ENCODE data around the gene EPB41L5.

Gene EPB41L5

DNA sequence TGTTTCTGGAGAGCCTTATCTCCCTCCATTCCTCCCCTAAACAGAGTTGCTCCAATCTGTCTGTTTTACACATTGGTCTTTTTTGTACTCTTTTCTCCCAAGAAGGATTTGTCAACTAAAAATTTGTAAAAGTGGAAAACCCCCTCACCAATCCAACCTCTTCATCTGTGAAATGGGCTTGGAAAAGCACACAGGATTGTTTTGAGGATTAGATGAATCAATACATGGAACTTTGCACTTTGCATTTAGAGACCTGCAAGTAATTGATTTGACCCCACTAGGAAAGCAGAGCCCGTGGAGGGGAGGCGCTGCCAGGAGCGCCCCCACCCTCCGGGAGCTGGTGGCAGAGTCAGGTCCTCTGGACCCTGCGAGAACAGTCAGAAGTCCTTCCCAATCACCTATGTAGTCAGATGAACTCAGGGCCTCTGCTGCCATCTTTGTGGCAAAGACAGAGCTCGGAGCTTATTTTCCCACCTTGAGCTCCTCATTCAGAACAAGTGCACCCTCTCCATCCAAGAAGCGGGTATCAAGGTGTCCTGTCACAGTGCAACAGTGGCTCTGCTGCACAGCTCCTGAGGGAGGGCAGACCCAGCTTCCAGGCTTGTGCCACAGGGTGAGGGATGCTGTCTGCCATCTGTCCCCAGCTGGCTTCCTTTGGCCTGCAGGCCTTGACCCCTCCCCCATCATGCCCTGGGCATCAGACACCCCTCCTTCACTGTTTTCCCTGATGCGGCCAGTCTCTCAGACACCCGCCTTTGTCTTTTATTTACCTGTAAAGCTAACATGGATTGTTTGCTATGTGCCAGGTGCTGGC, 212.1 kb downstream of the EPB41L5 start:
- DNase-seq (ENCODE audit: low spot score): no peak

DNA sequence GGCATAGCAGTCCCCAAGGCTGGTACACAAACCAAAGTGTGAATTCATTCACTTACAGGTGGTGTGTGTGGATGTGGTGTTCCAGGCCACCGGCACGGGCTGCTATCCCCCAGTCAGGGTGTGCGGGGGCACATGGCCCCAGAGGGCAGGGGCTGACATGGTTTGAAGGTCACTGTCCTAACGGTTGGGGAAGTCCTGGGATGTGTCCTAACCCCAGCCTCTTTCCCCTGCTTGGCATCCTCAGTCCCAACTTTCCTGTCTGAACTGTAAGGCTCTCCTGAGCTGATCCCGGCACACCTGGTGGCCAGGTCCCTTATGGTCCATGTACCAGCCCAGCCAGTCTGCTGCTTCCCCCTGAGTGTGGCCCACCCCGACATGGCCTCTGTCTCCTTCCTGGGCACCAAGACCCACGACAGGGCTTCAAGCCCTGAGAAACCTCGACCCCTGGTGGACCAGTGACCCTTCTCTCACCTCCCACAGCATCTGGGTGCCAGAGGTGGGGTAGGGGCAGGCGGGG, 212.7 kb downstream of the EPB41L5 start:
- no peak for DNase-seq (ENCODE audit: low spot score)

DNA sequence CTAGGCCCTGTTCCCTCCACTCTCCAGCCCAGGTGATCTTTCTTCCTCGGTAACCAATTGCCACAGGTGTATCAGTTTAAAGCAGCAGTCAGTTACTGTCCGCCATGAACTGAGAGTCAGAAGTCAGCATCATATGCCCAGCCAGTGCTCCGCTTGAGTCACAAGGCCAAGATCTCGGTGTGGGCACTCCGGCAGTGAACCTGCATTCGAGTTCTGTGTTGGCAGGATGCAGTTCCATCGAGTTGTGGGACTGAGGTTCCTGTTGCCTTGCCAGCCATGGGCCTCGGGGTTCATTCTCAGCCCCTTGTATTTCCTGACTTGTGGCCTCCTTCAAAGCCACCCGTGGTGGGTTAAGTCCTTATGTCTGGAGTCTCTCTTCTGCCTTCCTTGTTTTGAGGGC, 213.4 kb downstream of the EPB41L5 start:
- DNase-seq (ENCODE audit: low spot score): no peak

DNA sequence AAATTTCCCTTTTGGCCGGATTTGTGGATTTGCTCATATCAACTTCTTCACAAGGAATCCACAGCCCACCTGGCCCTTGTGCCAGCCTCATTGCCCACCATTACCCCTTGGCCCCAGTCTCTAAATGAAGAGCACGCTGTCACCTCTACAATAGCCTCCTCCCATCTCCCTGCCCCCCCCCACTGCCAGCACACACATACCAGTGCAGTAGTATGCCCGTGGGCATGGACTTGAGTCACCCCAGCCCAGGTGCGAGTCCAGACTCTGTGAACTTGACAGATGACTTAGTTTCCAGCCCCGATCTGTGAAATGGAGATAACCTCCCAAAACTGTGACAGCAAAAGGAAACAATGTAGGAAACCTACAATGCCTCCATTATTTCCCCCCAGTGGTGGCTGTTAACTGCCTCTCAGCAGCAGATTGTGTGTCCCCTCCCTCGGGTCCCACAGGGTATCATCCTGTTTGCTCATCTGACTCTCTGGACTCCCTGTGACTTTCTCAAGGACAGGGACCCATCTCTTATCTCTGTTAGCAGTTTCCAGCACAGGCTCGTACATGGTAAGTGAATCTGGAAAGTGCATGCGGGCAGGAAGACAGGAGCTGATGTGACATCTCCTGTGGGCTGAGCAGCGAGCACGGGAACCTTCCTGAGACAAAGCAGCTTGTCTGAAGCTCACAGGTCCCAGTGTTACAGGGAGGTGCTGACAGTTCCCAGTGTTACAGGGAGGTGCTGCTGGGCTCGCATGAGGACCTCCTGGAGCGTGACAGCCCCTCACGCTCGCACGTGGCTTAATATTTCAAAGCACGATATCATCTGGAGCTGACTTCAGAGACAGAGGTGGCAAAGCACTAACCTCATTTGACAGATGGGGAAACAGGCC, 214.5 kb downstream of the EPB41L5 start:
- DNase-seq (ENCODE audit: low spot score): no peak

DNA sequence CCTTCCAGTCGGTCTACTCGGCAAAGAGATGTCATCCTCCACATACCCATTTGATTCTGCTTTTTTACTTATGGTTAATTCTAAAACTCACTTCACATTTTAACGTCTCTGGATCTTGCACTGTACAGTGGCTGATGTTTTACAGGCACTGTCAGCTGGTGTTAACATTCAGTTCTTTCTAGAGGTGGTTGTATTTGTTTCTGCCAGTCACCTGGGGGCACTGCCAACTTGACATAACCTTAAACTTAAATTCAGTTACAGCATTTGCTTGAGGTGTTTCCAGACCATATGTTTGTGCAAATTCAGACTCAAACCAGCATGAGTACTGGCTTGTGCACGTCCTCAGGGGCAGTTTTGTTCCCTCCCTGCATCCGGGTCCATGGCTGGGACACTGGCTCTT, 215.6 kb downstream of the EPB41L5 start:
- DNase-seq (ENCODE audit: low spot score): no peak
